ENCODE results near the gene PALD1. TPM values are rescaled to one million over a fixed set of nuclear protein-coding genes. Genes with fewer than 3 reads are reported as not detected.

PALD1 gene
- total and polyA plus RNA-seq, 9 of the 15 experiments (the other 6 are each of a cell fraction or from before 2014, with no cell fraction given): 0.03 to 0.29 (median 0.09) TPM; not detected in 2

GRCh38 chr10:70607936-70608335 is 129.4 kb downstream of the PALD1 start:
- H3K9me3 ChIP-seq (replicated peaks; ENCODE audit: control insufficient read depth, insufficient read depth, low read depth, low read length): no peaks in the 10 kb centered on the region
- no peak overlapping the region for H3K4me3 ChIP-seq
- H3K36me3 ChIP-seq (ENCODE audit: control insufficient read depth, insufficient read depth, low read length): no peaks in the 10 kb centered on the region
- CTCF ChIA-PET (ENCODE audit: low intra/inter-chr PET ratio): no interaction called here
- no peak for FAIRE-seq
- H3K4me2 ChIP-seq (ENCODE audit: insufficient read depth, low read length): no peak overlapping the region
- DNase-seq (ENCODE audit: extremely low read depth in 1 of 4, low spot score in 3 of 4): no peak
- no peak for ATAC-seq
- peak overlapping the region; percentile 46; the same call in 1 of the 2 replicates for H2AFZ ChIP-seq (ENCODE audit: low read depth, low read length)
- no peak overlapping the region for H3K9ac ChIP-seq (ENCODE audit: insufficient read depth in 1 of 2, low read depth in 2 of 2, low read length in 2 of 2)
- no TSS peak for BruUV-seq (replicated peaks)
- POLR2A ChIA-PET: no interaction called here
- no peaks in the 10 kb centered on the region for H3K9me1 ChIP-seq (ENCODE audit: control insufficient read depth, insufficient read depth, low read length)
- H3K27me3 ChIP-seq (ENCODE audit: control insufficient read depth in 2 of 2, insufficient read depth in 2 of 2, low read length in 2 of 2): no peaks in the 10 kb centered on the region
- in situ Hi-C loops (cut with MboI) (no loop called here), intact Hi-C loops (cut with micrococcal nuclease) (no loop called here)
- no peak overlapping the region for H3K27ac ChIP-seq (ENCODE audit: extremely low read depth, low read depth, low read length)
- peaks cover 9 to 18% of the 10 kb centered on the region in 2 experiments for H3K4me1 ChIP-seq (replicated peaks in 1 of 2; ENCODE audit: control insufficient read depth in 2 of 2, insufficient read depth in 2 of 2, low read length in 2 of 2)
- WGBS (ENCODE audit: insufficient coverage, low coverage, missing lambda C conversion rate): 59% methylated on average over 4 of the region's 4 CpGs
- H3K79me2 ChIP-seq (ENCODE audit: control insufficient read depth, insufficient read depth, low read length): no peaks in the 10 kb centered on the region
- no peaks in the 10 kb centered on the region for H4K20me1 ChIP-seq (replicated peaks; ENCODE audit: control insufficient read depth, insufficient read depth, low read length)
- TF ChIP-seq ZNF224 (CRISPR knock-in tag; IDR thresholded peaks at IDR 0.05) (no peak), BRF1 (IDR thresholded peaks at IDR 0.05; ENCODE audit: borderline replicate concordance, extremely low read depth, insufficient read length) (no peak), NR3C1 (CRISPR knock-in tag; IDR thresholded peaks at IDR 0.05) (no peak)

GRCh38 chr10:70613941-70614340 is 135.4 kb downstream of the PALD1 start:
- H4K20me1 ChIP-seq (replicated peaks; ENCODE audit: control insufficient read depth, insufficient read depth, low read length): no peaks in the 10 kb centered on the region
- no peak for FAIRE-seq
- BruUV-seq (replicated peaks): no TSS peak
- H3K4me1 ChIP-seq (replicated peaks in 1 of 2; ENCODE audit: control insufficient read depth in 2 of 2, insufficient read depth in 2 of 2, low read length in 2 of 2): peaks cover 0 to 21% of the 10 kb centered on the region in 2 experiments; a peak in 4 of 5 replicates
- in situ Hi-C loops (cut with MboI): no loop called here
- no peaks in the 10 kb centered on the region for H3K36me3 ChIP-seq (ENCODE audit: control insufficient read depth, insufficient read depth, low read length)
- no peak for ATAC-seq
- no peak for DNase-seq (ENCODE audit: extremely low read depth in 1 of 4, low spot score in 3 of 4)
- TF ChIP-seq ADNP (tag; IDR thresholded peaks at IDR 0.05): no peak
- no peak for TF ChIP-seq HMG20A (CRISPR knock-in tag; conservative IDR thresholded peaks at IDR 0.05)
- no peak for TF ChIP-seq ZZZ3 (IDR thresholded peaks at IDR 0.05)
- TF ChIP-seq ZNF696 (CRISPR knock-in tag; conservative IDR thresholded peaks at IDR 0.05): no peak
- no peak overlapping the region for H3K27ac ChIP-seq (ENCODE audit: extremely low read depth, low read depth, low read length)
- no peaks in the 10 kb centered on the region for H3K79me2 ChIP-seq (ENCODE audit: control insufficient read depth, insufficient read depth, low read length)
- no peaks in the 10 kb centered on the region for H3K27me3 ChIP-seq (ENCODE audit: control insufficient read depth in 2 of 2, insufficient read depth in 2 of 2, low read length in 2 of 2)
- no peak overlapping the region for H2AFZ ChIP-seq (ENCODE audit: low read depth, low read length)
- WGBS (ENCODE audit: insufficient coverage, low coverage, missing lambda C conversion rate): 43% methylated on average over 2 of the region's 2 CpGs
- intact Hi-C loops (cut with micrococcal nuclease): no loop called here
- no peak overlapping the region for H3K4me2 ChIP-seq (ENCODE audit: insufficient read depth, low read length)
- no peak overlapping the region for H3K4me3 ChIP-seq
- POLR2A ChIA-PET: interaction anchor here (1.4 kb wide), 1 partner anchor 55 kb away, joined by 6 read pairs; no protein-coding TSS in a partner anchor
- H3K9me1 ChIP-seq (ENCODE audit: control insufficient read depth, insufficient read depth, low read length): no peaks in the 10 kb centered on the region
- H3K9ac ChIP-seq (ENCODE audit: insufficient read depth in 1 of 2, low read depth in 2 of 2, low read length in 2 of 2): no peak overlapping the region
- CTCF ChIA-PET (ENCODE audit: low intra/inter-chr PET ratio): no interaction called here
- no peaks in the 10 kb centered on the region for H3K9me3 ChIP-seq (replicated peaks; ENCODE audit: control insufficient read depth, insufficient read depth, low read depth, low read length)
